A673 (cell line): ENCODE results near the gene SOX5.

Source experiments
- CTCF ChIP-seq: fragments of 300-800, 200-600 bp; sonication (generic); conservative IDR thresholded peaks from 2 replicates; pipeline ENCODE4 v1.5.1; 2017; ENCODE audit warnings: low read depth, mild to moderate bottlenecking, antibody characterized with exemption, low read length, moderate library complexity, mixed read lengths
- EZH2 ChIP-seq: fragments of 200-600 bp; sonication (generic); IDR thresholded peaks from 2 replicates; pipeline ENCODE4 v1.6.1; 2017; ENCODE audit warnings: borderline replicate concordance, low read depth, mild to moderate bottlenecking, mixed read lengths, antibody characterized with exemption, low read length; ENCODE audit not compliant: poor library complexity, severe bottlenecking

DNA sequence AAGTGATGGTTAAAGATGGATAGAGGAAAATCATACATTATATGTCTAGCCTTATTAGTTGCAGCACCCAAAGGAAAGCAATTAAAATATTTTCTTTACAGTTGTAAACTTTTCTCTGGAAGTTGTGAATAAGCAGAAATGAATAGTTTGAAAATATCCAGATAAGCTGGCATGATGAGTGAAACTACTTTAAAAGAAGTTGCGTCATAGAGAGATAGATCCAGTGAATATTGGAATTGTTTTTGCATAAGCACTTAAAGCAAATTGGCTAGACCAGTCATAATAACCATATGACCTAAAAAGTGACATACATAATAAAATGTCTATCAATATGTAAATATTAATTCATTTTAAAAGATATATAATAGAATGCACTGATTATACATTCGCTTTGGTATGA, 132.1 kb downstream of the SOX5 start:
- TF ChIP-seq CTCF (no peak), EZH2 (no peak)
